Natural killer cell (primary cell): Measurements from ENCODE around the gene IRGM. TPM values are rescaled to one million over a fixed set of nuclear protein-coding genes. Genes with fewer than 3 reads are reported as not detected.
"Not testable (repeated sequence)": the region's sequence is repeated elsewhere in the genome, so short reads cannot be mapped to it uniquely, and the experiment has no call there.

Experiments
- ATAC-seq, 3 donors: fragments of 150-1000 bp in 2 of 3; fragments of 200-7000 bp in 1 of 3; cut with Tn5 transposase; 1 replicate in 1 of 3; 2 replicates in 2 of 3; pipeline ENCODE4 v1.10.0; 2021; ENCODE audit warnings: mild to moderate bottlenecking in 2 of 3, moderate library complexity in 2 of 3
- DNase-seq, 2 donors: peaks; one replicate each; pipeline versions ENCODE4 v3.0.0 to v3.0.0-alpha.2; 2013 to 2021; ENCODE audit warnings: mixed read lengths in 1 of 2
- H3K27ac ChIP-seq: one replicate; pipeline ENCODE4 v1.5.1; 2013; ENCODE audit warnings: mild to moderate bottlenecking, low read length
- H3K27me3 ChIP-seq: one replicate; pipeline ENCODE4 v1.6.1; 2013; ENCODE audit warnings: low read length; ENCODE audit not compliant: control insufficient read depth, insufficient read depth
- H3K36me3 ChIP-seq: one replicate; pipeline ENCODE4 v1.6.1; 2013; ENCODE audit warnings: low read length; ENCODE audit not compliant: control insufficient read depth, insufficient read depth
- H3K4me1 ChIP-seq: one replicate; pipeline ENCODE4 v1.6.1; 2013; ENCODE audit warnings: low read length; ENCODE audit not compliant: control insufficient read depth, insufficient read depth
- H3K4me3 ChIP-seq: one replicate; pipeline ENCODE4 v1.5.1; 2013; ENCODE audit warnings: low read length
- H3K9me3 ChIP-seq: one replicate; pipeline ENCODE4 v1.6.1; 2013; ENCODE audit warnings: low read length; ENCODE audit not compliant: control insufficient read depth, insufficient read depth
- H3K27ac Mint-ChIP-seq, 2 donors: one replicate each; pipeline ENCODE4 v1.8.0; 2022; ENCODE audit warnings: mild to moderate bottlenecking in 2 of 2, mixed read lengths in 2 of 2, moderate library complexity in 1 of 2
- H3K27me3 Mint-ChIP-seq, 2 donors: one replicate each; pipeline ENCODE4 v1.8.0; 2022; ENCODE audit warnings: low read depth in 2 of 2, mixed read lengths in 2 of 2
- H3K36me3 Mint-ChIP-seq: one replicate; pipeline ENCODE4 v1.8.0; 2022; ENCODE audit warnings: mixed read lengths
- H3K4me1 Mint-ChIP-seq, 2 donors: one replicate each; pipeline ENCODE4 v1.8.0; 2022; ENCODE audit warnings: mixed read lengths in 2 of 2
- H3K4me3 Mint-ChIP-seq: one replicate; pipeline ENCODE4 v1.8.0; 2022; ENCODE audit warnings: mild to moderate bottlenecking, moderate library complexity, mixed read lengths
- H3K9me3 Mint-ChIP-seq, 2 donors: one replicate each; pipeline ENCODE4 v1.8.0; 2022; ENCODE audit warnings: mixed read lengths in 2 of 2
- WGBS: methylation state at CpG from one replicate; pipeline ENCODE4 v1.1.7; 2013; ENCODE audit warnings: missing lambda C conversion rate; ENCODE audit not compliant: insufficient coverage; 5-methylcytosine and 5-hydroxymethylcytosine counted together
- intact Hi-C: fragments of 100-400 bp; cut with micrococcal nuclease; formaldehyde crosslinking; loops from one replicate; pipeline ENCODE4 v1.14.2; 2022
- total RNA-seq, 4 donors: library from RNA; stranded (reverse); fragments of 120-200 nt in 1 of 4; gene quantifications; one replicate each; pipeline versions ENCODE4 v1.2.3 to v1.2.4, GENCODE V29; 2013 to 2022
- TF ChIP-seq, protein P1 (sequence below): fragments of 200-600 bp; IDR thresholded peaks from one replicate; pipeline ENCODE4 v1.8.0; 2022; ENCODE audit warnings: antibody characterized with exemption

The IRGM gene
- total RNA-seq, 3 donors from 2014 or later (not counting 1 experiment from before 2014, with no cell fraction given), result 0.85 to 5.7 (median 2.4) TPM

DNA sequence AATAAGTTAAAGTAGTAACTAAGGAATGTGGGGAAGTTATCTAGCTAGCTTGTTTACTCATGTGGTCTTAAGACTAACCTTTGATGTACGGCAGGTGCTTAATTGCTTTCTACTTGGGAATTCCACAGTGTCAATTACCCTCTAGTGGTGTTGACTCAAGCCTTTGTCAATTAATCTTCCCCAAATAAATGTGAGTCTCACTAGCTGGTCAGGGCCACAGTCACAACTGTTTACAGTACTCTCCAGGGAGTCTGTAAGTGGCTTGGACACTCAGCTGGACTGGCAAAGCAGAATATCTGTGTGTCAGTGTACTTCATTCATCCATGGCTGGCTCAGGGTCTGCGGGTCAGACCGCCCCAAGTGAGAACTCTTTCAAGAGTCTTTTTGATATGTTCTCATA is 37.0 kb upstream of the IRGM start:
- WGBS, result 95% methylated on average over 3 of the region's 3 CpGs
- no peak overlapping the region for H3K27ac Mint-ChIP-seq
- Histone ChIP-seq H3K27ac (no peak overlapping the region), H3K36me3 (no peaks in the 10 kb centered on the region), H3K4me1 (no peaks in the 10 kb centered on the region), H3K4me3 (no peak overlapping the region), H3K9me3 (no peaks in the 10 kb centered on the region), H3K27me3 (no peaks in the 10 kb centered on the region)
- ATAC-seq (no peak), DNase-seq (no peak)
- peaks cover 3 to 24% of the 10 kb centered on the region in 2 donors for H3K27me3 Mint-ChIP-seq
- TF ChIP-seq, protein P1, sequence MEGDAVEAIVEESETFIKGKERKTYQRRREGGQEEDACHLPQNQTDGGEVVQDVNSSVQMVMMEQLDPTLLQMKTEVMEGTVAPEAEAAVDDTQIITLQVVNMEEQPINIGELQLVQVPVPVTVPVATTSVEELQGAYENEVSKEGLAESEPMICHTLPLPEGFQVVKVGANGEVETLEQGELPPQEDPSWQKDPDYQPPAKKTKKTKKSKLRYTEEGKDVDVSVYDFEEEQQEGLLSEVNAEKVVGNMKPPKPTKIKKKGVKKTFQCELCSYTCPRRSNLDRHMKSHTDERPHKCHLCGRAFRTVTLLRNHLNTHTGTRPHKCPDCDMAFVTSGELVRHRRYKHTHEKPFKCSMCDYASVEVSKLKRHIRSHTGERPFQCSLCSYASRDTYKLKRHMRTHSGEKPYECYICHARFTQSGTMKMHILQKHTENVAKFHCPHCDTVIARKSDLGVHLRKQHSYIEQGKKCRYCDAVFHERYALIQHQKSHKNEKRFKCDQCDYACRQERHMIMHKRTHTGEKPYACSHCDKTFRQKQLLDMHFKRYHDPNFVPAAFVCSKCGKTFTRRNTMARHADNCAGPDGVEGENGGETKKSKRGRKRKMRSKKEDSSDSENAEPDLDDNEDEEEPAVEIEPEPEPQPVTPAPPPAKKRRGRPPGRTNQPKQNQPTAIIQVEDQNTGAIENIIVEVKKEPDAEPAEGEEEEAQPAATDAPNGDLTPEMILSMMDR, result no peak
- H3K9me3 Mint-ChIP-seq, result no peaks in the 10 kb centered on the region
- H3K4me3 Mint-ChIP-seq, result no peak overlapping the region
- no peaks in the 10 kb centered on the region for H3K4me1 Mint-ChIP-seq
- no peaks in the 10 kb centered on the region for H3K36me3 Mint-ChIP-seq
- intact Hi-C loops, result no loop called here

DNA sequence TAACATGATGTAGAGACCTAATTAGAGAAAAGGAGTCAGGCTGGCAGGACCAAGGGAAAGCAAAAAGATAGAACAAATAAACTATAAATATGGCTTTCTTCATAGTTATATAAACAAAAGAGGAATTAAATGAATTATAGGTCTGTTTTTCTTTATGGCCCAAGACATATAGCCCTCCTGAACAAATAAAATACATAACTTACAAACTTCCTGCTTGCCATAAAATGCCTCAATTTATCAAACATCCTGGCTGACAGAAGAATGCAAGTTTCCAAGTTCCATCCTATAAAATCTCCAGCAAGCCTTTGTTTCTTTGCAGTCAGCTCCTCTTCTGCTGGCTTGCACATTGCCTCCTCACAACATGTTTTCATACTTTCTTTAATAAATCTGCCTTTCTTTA is 31.3 kb upstream of the IRGM start:
- Histone ChIP-seq H3K36me3 (no peaks in the 10 kb centered on the region), H3K27ac (no peak overlapping the region), H3K27me3 (no peaks in the 10 kb centered on the region), H3K9me3 (peaks cover 8% of the 10 kb centered on the region), H3K4me3 (no peak overlapping the region), H3K4me1 (no peaks in the 10 kb centered on the region)
- H3K27me3 Mint-ChIP-seq, result peaks cover 5 to 17% of the 10 kb centered on the region in 2 donors
- intact Hi-C loops, result no loop called here
- TF ChIP-seq, protein P1, result no peak
- H3K36me3 Mint-ChIP-seq, result peaks cover 8% of the 10 kb centered on the region
- ATAC-seq (no peak), DNase-seq (no peak)
- no peak overlapping the region for H3K27ac Mint-ChIP-seq
- H3K4me3 Mint-ChIP-seq, result no peak overlapping the region
- H3K9me3 Mint-ChIP-seq, result peaks cover 2 to 5% of the 10 kb centered on the region in 2 donors
- no peaks in the 10 kb centered on the region for H3K4me1 Mint-ChIP-seq

DNA sequence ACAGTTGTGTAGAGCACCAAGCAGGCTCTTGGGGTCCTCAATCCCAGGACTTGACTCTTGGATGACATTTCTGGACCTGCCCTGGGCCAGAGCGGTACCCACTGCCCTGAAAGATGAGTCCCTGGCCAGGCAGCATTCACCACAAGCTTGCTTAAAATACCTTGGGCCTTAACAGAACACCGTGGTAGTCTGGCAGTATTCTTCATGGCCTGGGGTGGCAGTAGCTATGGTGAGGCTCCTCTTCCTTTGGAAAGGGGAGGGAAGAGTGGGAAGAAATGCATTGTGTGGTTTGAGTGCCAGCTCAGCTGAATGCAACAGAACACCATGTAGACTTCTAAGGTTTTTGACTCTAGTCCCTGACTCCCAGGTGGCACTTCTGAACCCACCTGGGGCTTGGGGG is 29.4 kb upstream of the IRGM start:
- no peak for ATAC-seq
- intact Hi-C loops, result no loop called here
- DNase-seq, result no peak

DNA sequence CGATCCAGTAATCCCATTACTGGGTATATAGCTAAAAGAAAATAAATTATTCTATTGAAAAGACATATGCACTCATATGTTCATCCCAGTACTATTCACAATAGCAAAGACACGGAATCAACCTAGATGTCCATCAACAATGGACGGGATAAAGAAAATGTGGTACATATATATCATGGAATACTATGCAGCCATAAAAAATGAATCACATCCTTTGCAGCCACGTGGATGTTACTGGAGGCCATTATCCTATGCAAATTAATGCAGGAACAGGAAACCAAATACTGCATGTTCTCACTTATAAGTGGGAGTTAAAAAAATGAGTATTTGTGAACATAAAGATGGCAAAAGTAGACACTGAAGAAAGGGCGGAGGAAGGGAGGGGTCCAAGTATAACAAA is 16.6 kb upstream of the IRGM start:
- Mint-ChIP-seq H3K4me1 (no peaks in the 10 kb centered on the region), H3K4me3 (no peak overlapping the region), H3K27ac (no peak overlapping the region), H3K36me3 (peaks cover 22% of the 10 kb centered on the region), H3K9me3 (peaks cover 0 to 5% of the 10 kb centered on the region in 2 donors), H3K27me3 (peaks cover 0 to 14% of the 10 kb centered on the region in 2 donors)
- no peaks in the 10 kb centered on the region for H3K4me1 ChIP-seq
- H3K9me3 ChIP-seq, result peaks cover 5% of the 10 kb centered on the region
- intact Hi-C loops, result no loop called here
- 75% methylated on average over 2 of the region's 5 CpGs for WGBS
- ATAC-seq (no peak), DNase-seq (no peak)
- no peak overlapping the region for H3K4me3 ChIP-seq
- H3K36me3 ChIP-seq, result no peaks in the 10 kb centered on the region
- H3K27ac ChIP-seq, result no peak overlapping the region
- H3K27me3 ChIP-seq, result no peaks in the 10 kb centered on the region
- TF ChIP-seq, protein P1, result no peak

More for the DNA sequence above, 29.4 kb upstream of the IRGM start:
- Histone ChIP-seq H3K9me3 (peaks cover 8% of the 10 kb centered on the region), H3K36me3 (no peaks in the 10 kb centered on the region), H3K27ac (no peak overlapping the region), H3K4me1 (no peaks in the 10 kb centered on the region), H3K27me3 (no peaks in the 10 kb centered on the region), H3K4me3 (no peak overlapping the region)
- peaks cover 8% of the 10 kb centered on the region for H3K36me3 Mint-ChIP-seq
- H3K4me3 Mint-ChIP-seq, result no peak overlapping the region
- no peak overlapping the region for H3K27ac Mint-ChIP-seq
- peaks cover 3 to 29% of the 10 kb centered on the region in 2 donors for H3K27me3 Mint-ChIP-seq
- H3K9me3 Mint-ChIP-seq, result peaks cover 2 to 5% of the 10 kb centered on the region in 2 donors
- TF ChIP-seq, protein P1, result no peak
- H3K4me1 Mint-ChIP-seq, result no peaks in the 10 kb centered on the region
- 96% methylated on average over 2 of the region's 2 CpGs for whole genome bisulfite sequencing

DNA sequence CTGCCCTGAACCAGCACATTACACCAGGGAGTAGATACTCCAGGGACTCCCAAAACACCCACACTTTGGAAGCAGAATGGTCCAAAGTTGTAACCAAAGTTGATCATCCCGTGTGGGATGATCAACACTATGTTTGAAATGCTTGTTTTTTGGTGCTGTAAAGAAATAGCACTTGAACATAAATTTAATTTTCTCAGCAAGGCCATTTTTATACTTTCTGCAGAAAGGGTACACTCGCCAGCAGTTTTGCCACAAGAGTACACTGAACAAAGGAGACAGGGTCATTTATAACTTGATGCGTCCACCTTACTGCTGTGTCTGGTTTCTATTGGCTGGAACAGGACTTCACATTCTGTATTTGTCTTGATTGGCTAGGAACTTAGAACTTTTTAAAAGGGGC is 14.5 kb upstream of the IRGM start:
- 93% methylated on average over 2 of the region's 3 CpGs for WGBS
- peaks cover 22% of the 10 kb centered on the region for H3K36me3 Mint-ChIP-seq
- ATAC-seq, H3K27me3 ChIP-seq, H3K4me3 ChIP-seq, H3K4me1 ChIP-seq, H3K27ac ChIP-seq, DNase-seq, H3K27ac Mint-ChIP-seq, intact Hi-C loops, H3K4me1 Mint-ChIP-seq, H3K4me3 Mint-ChIP-seq, H3K9me3 ChIP-seq, H3K27me3 Mint-ChIP-seq, H3K9me3 Mint-ChIP-seq, H3K36me3 ChIP-seq: not testable (repeated sequence)
